ENCODE data around the gene CYP8B1.

CYP8B1 gene

GRCh38 chr3:42823351-42823750 is 52.3 kb downstream of the CYP8B1 start:
- DNase-seq (ENCODE audit: low read depth, low spot score), result no peak

- DNase-seq (ENCODE audit: low read depth, low spot score), result no peak
Measured at GRCh38 chr3:42822828-42823227, 52.9 kb downstream of the CYP8B1 start.

Data from ELF-1 (cell line).